IMR-90 (cell line): ENCODE data around the gene PTH2. TPM values are rescaled to one million over a fixed set of nuclear protein-coding genes. Genes with fewer than 3 reads are reported as not detected.

Experiments used
- ATAC-seq: fragments of 200-7000 bp; cut with Tn5 transposase; 2 replicates; pipeline ENCODE4 v1.9.1; 2020; ENCODE audit warnings: low read depth, mild to moderate bottlenecking, moderate library complexity
- BruUV-seq: library from RNA; stranded (reverse); fragments of 400-500 nt; replicated peaks from 2 replicates; lab custom pipeline; 2021; lab: Mats Ljungman, UMichigan
- CTCF ChIA-PET: fragments of 300-600 bp; formaldehyde crosslinking; extraction: SDS; loops from one replicate; lab custom pipeline; 2021; ENCODE audit warnings: antibody characterized with exemption; lab: Yijun Ruan, JAX
- POLR2A ChIA-PET: fragments of 300-600 bp; sonication (Branson Sonifier 250); formaldehyde crosslinking; loops from one replicate; lab custom pipeline; 2022; ENCODE audit warnings: antibody characterized with exemption; ENCODE audit not compliant: unreplicated experiment; lab: Charles Lee
- DNase-seq: peaks from one replicate; pipeline ENCODE4 v3.0.0; 2013
- H2AFZ ChIP-seq: replicated peaks from 2 replicates; pipeline ENCODE3; 2013; ENCODE audit warnings: low read length, mild to moderate bottlenecking; ENCODE audit not compliant: poor library complexity
- H2AK5ac ChIP-seq: 2 replicates; pipeline ENCODE4 v1.6.1; 2013; ENCODE audit warnings: low read depth, low read length, inconsistent platforms
- H2AK9ac ChIP-seq: replicated peaks from 2 replicates; pipeline ENCODE3; 2013; ENCODE audit warnings: mild to moderate bottlenecking, low read depth, low read length, moderate library complexity; ENCODE audit not compliant: poor library complexity
- H2BK120ac ChIP-seq: 2 replicates; pipeline ENCODE4 v1.6.1; 2013; ENCODE audit warnings: low read depth, low read length, inconsistent platforms
- H2BK15ac ChIP-seq: 3 replicates; pipeline ENCODE4 v1.6.1; 2013; ENCODE audit warnings: low read depth, low read length, inconsistent platforms
- H2BK20ac ChIP-seq: 2 replicates; pipeline ENCODE4 v1.6.1; 2013; ENCODE audit warnings: low read depth, mild to moderate bottlenecking, inconsistent platforms, low read length, moderate library complexity
- H2BK5ac ChIP-seq: 2 replicates; pipeline ENCODE4 v1.6.1; 2013; ENCODE audit warnings: mild to moderate bottlenecking, low read depth, low read length, inconsistent platforms; ENCODE audit not compliant: poor library complexity, severe bottlenecking
- H3K14ac ChIP-seq: replicated peaks from 2 replicates; pipeline ENCODE4 v1.6.1; 2013; ENCODE audit warnings: low read depth, low read length, inconsistent platforms
- H3K18ac ChIP-seq: 2 replicates; pipeline ENCODE4 v1.6.1; 2013; ENCODE audit warnings: low read depth, low read length, control low read depth
- H3K23ac ChIP-seq: 2 replicates; pipeline ENCODE4 v1.6.1; 2013; ENCODE audit warnings: low read depth, low read length, inconsistent platforms
- H3K27ac ChIP-seq: 2 replicates; pipeline ENCODE4 v1.5.1; 2013; ENCODE audit warnings: mild to moderate bottlenecking, control low read depth, low read length; ENCODE audit not compliant: insufficient read depth
- H3K27me3 ChIP-seq: 2 replicates; pipeline ENCODE4 v1.6.1; 2013; ENCODE audit warnings: low read length; ENCODE audit not compliant: control insufficient read depth, insufficient read depth
- H3K36me3 ChIP-seq: 2 replicates; pipeline ENCODE4 v1.6.1; 2013; ENCODE audit warnings: low read length, mixed read lengths; ENCODE audit not compliant: control insufficient read depth, insufficient read depth
- H3K4ac ChIP-seq: 2 replicates; pipeline ENCODE4 v1.6.1; 2013; ENCODE audit warnings: low read depth, low read length, inconsistent platforms
- H3K4me1 ChIP-seq: 2 replicates; pipeline ENCODE4 v1.6.1; 2013; ENCODE audit warnings: low read length, mixed read lengths; ENCODE audit not compliant: control insufficient read depth, insufficient read depth
- H3K4me2 ChIP-seq: 2 replicates; pipeline ENCODE4 v1.6.1; 2013; ENCODE audit warnings: low read depth, mild to moderate bottlenecking, control low read depth, low read length, moderate library complexity
- H3K4me3 ChIP-seq: 2 replicates; pipeline ENCODE4 v1.5.1; 2013; ENCODE audit warnings: low read depth, mild to moderate bottlenecking, control low read depth, low read length, moderate library complexity; ENCODE audit not compliant: insufficient read depth
- H3K56ac ChIP-seq: 2 replicates; pipeline ENCODE4 v1.6.1; 2013; ENCODE audit warnings: low read length, inconsistent platforms; ENCODE audit not compliant: insufficient read depth; ENCODE audit errors: extremely low read depth
- H3K79me1 ChIP-seq, 2 experiments: 2 replicates each; pipeline ENCODE4 v1.6.1; 2013; ENCODE audit warnings: low read length in 2 of 2, inconsistent platforms in 1 of 2, low read depth in 1 of 2
- H3K9ac ChIP-seq: 2 replicates; pipeline ENCODE4 v1.6.1; 2013; ENCODE audit warnings: low read depth, low read length, control low read depth
- H3K9me1 ChIP-seq: 2 replicates; pipeline ENCODE4 v1.6.1; 2013; ENCODE audit warnings: low read length, inconsistent platforms; ENCODE audit not compliant: insufficient read depth
- H3K9me3 ChIP-seq: 2 replicates; pipeline ENCODE4 v1.6.1; 2013; ENCODE audit warnings: low read length; ENCODE audit not compliant: control insufficient read depth, insufficient read depth
- H4K20me1 ChIP-seq: 2 replicates; pipeline ENCODE4 v1.6.1; 2013; ENCODE audit warnings: low read length, inconsistent platforms; ENCODE audit not compliant: insufficient read depth
- H4K5ac ChIP-seq: 2 replicates; pipeline ENCODE4 v1.6.1; 2013; ENCODE audit warnings: mild to moderate bottlenecking, low read depth, low read length, control low read depth
- H4K8ac ChIP-seq, 2 experiments: 2 replicates each; pipeline ENCODE4 v1.6.1; 2013; ENCODE audit warnings: low read depth in 2 of 2, low read length in 2 of 2, control low read depth in 1 of 2, inconsistent platforms in 1 of 2
- H4K91ac ChIP-seq: 2 replicates; pipeline ENCODE4 v1.6.1; 2013; ENCODE audit warnings: low read depth, low read length, inconsistent platforms; ENCODE audit not compliant: insufficient read depth
- BHLHE40 ChIP-seq: fragments of 150-350 bp; IDR thresholded peaks from 2 replicates; pipeline ENCODE4 v1.6.1; 2016; ENCODE audit warnings: mild to moderate bottlenecking, low read depth, low read length
- FOS ChIP-seq: fragments of 150-350 bp; IDR thresholded peaks from 2 replicates; pipeline ENCODE4 v1.6.1; 2016; ENCODE audit warnings: low read depth, low read length
- MXI1 ChIP-seq: IDR thresholded peaks from 2 replicates; pipeline ENCODE4 v1.6.1; 2012; ENCODE audit warnings: low read depth, mild to moderate bottlenecking, low read length, moderate library complexity, borderline replicate concordance
- NFE2L2 ChIP-seq: fragments of 150-350 bp; IDR thresholded peaks from 2 replicates; pipeline ENCODE4 v1.6.1; 2016; ENCODE audit warnings: low read depth, mild to moderate bottlenecking, low read length
- POLR2A ChIP-seq: IDR thresholded peaks from 2 replicates; pipeline ENCODE4 v1.6.1; 2012; ENCODE audit warnings: mild to moderate bottlenecking, low read depth, low read length
- RAD21 ChIP-seq: IDR thresholded peaks from 2 replicates; pipeline ENCODE4 v1.6.1; 2012; ENCODE audit warnings: low read length, improper control_type of control experiment
- RCOR1 ChIP-seq: IDR thresholded peaks from 2 replicates; pipeline ENCODE4 v1.6.1; 2012; ENCODE audit warnings: mild to moderate bottlenecking, low read length, improper control_type of control experiment; ENCODE audit not compliant: insufficient replicate concordance
- WGBS, 2 experiments: methylation state at CpG; one replicate each; pipeline versions ENCODE4 v1.1.5 to v1.1.7; 2013; ENCODE audit warnings: missing lambda C conversion rate in 2 of 2; ENCODE audit not compliant: insufficient read length in 1 of 2; ENCODE audit errors: extremely low coverage in 2 of 2; 5-methylcytosine and 5-hydroxymethylcytosine counted together
- dilution Hi-C: fragments of 300-500 bp; cut with HindIII; formaldehyde crosslinking; loops from one replicate; pipeline ENCODE4 v1.14.3; 2018; ENCODE audit warnings: low sequenced_read_pairs; ENCODE audit not compliant: unreplicated experiment
- in situ Hi-C: fragments of 300-500 bp; cut with MboI; formaldehyde crosslinking; loops from 3 replicates; pipeline ENCODE4 v1.14.3; 2019; ENCODE audit warnings: low sequenced_read_pairs, inconsistent platforms, mixed read lengths
- intact Hi-C: fragments of 100-400 bp; cut with micrococcal nuclease; formaldehyde crosslinking; loops from 2 replicates; pipeline ENCODE4 v1.10.0; 2022
- polyA plus RNA-seq, 3 experiments: library from polyadenylated mRNA; depleted of rRNA; stranded (reverse); fragments of >200 nt; gene quantifications; 2 replicates each; pipeline ENCODE4 v1.2.3, GENCODE V29; 2012; ENCODE audit warnings: low replicate concordance in 1 of 3
- total RNA-seq: library from RNA; depleted of rRNA; stranded (reverse); fragments of >200 nt; gene quantifications from 2 replicates; pipeline ENCODE4 v1.2.3, GENCODE V29; 2012
- TF ChIP-seq, protein P1 (sequence below): fragments of 150-350 bp; IDR thresholded peaks from 2 replicates; pipeline ENCODE4 v1.6.1; 2016; ENCODE audit warnings: low read depth, mild to moderate bottlenecking, low read length, moderate library complexity, borderline replicate concordance
- TF ChIP-seq, protein P2 (sequence below): fragments of 150-350 bp; IDR thresholded peaks from 2 replicates; pipeline ENCODE4 v1.6.1; 2017; ENCODE audit warnings: mild to moderate bottlenecking, antibody characterized with exemption, low read length, low read depth
- TF ChIP-seq, protein P3 (sequence below): conservative IDR thresholded peaks from 2 replicates; pipeline ENCODE4 v1.5.1; 2012; ENCODE audit warnings: mild to moderate bottlenecking, low read depth, low read length, improper control_type of control experiment

PTH2 gene
- total and polyA plus RNA-seq, 2 of the 4 experiments (the other 2 are of a cell fraction): not detected

GRCh38 chr19:49443366-49444099 is 20.3 kb upstream of the PTH2 start (continued):
- TF ChIP-seq MXI1 (peak; percentile 72; the same call in 1 of the 2 replicates), BHLHE40 (no peak)

- in situ Hi-C loops (loop anchor here (10.0 kb wide), 1 partner anchor 48 kb away; no protein-coding TSS in a partner anchor), intact Hi-C loops (loop anchor here (1.0 kb wide), 4 partner anchors 51 to 217 kb away; partner anchors contain the start of gene DKKL1), dilution Hi-C loops (no loop called here)
- no peaks in the 10 kb centered on the region for H3K9me3 ChIP-seq
- peak overlapping the region; percentile 82 for H3K4me2 ChIP-seq
- 0 out of 2 replicates have a peak overlapping the region, but pooled peaks have one; percentile 10 for H3K56ac ChIP-seq
- no peak overlapping the region for H3K18ac ChIP-seq
- no peak overlapping the region; the same call in 1 of the 2 replicates for H3K27ac ChIP-seq
- peaks cover 3% of the 10 kb centered on the region; the same call in 1 of the 2 replicates for H4K20me1 ChIP-seq
- H3K23ac ChIP-seq: no peak overlapping the region; the same call in 1 of the 2 replicates
- peaks cover 0 to under 1% of the 10 kb centered on the region in 2 experiments; a peak in 2 of 4 replicates for H3K79me1 ChIP-seq
- H3K14ac ChIP-seq: no peak overlapping the region
- ATAC-seq: peak; percentile 79
- peak overlapping the region; percentile 85 for H2AK9ac ChIP-seq
- peaks cover 3% of the 10 kb centered on the region; the same call in 1 of the 2 replicates for H3K9me1 ChIP-seq
- peaks cover 44% of the 10 kb centered on the region for H3K27me3 ChIP-seq
- H3K36me3 ChIP-seq: peaks cover 4% of the 10 kb centered on the region; the same call in 1 of the 2 replicates
- peak; percentile 73 for DNase-seq
- no peak overlapping the region for H4K5ac ChIP-seq
- H4K91ac ChIP-seq: no peak overlapping the region; the same call in 1 of the 2 replicates
- 0% methylated on average over 5 of the region's 43 CpGs; no CpG with 5 or more reads in 1 of the 2 experiments for WGBS, 2 experiments
- H2BK15ac ChIP-seq: no peak overlapping the region
- peak overlapping the region; percentile 45 for H3K9ac ChIP-seq
- CTCF ChIA-PET: interaction anchor here (0.6 kb wide), 1 partner anchor 178 kb away, joined by 3 read pairs; no protein-coding TSS in a partner anchor
- H2AFZ ChIP-seq: peak overlapping the region; percentile 100
- H2BK120ac ChIP-seq: no peak overlapping the region
- H2BK5ac ChIP-seq: no peak overlapping the region
- H3K4me3 ChIP-seq: peak overlapping the region; percentile 53
- POLR2A ChIA-PET: no interaction called here
- no TSS peak for BruUV-seq
- H3K4me1 ChIP-seq: no peaks in the 10 kb centered on the region
- H4K8ac ChIP-seq: peak overlapping the region in 1 of 2 experiments; percentile 54; a peak in 1 of 4 replicates
- no peak overlapping the region for H2AK5ac ChIP-seq
- H3K4ac ChIP-seq: no peak overlapping the region
- H2BK20ac ChIP-seq: no peak overlapping the region
- TF ChIP-seq, protein P1, sequence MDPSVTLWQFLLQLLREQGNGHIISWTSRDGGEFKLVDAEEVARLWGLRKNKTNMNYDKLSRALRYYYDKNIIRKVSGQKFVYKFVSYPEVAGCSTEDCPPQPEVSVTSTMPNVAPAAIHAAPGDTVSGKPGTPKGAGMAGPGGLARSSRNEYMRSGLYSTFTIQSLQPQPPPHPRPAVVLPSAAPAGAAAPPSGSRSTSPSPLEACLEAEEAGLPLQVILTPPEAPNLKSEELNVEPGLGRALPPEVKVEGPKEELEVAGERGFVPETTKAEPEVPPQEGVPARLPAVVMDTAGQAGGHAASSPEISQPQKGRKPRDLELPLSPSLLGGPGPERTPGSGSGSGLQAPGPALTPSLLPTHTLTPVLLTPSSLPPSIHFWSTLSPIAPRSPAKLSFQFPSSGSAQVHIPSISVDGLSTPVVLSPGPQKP: no peak
- TF ChIP-seq, protein P2, sequence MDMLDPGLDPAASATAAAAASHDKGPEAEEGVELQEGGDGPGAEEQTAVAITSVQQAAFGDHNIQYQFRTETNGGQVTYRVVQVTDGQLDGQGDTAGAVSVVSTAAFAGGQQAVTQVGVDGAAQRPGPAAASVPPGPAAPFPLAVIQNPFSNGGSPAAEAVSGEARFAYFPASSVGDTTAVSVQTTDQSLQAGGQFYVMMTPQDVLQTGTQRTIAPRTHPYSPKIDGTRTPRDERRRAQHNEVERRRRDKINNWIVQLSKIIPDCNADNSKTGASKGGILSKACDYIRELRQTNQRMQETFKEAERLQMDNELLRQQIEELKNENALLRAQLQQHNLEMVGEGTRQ: no peak
- TF ChIP-seq RCOR1 (no peak), POLR2A (no peak), FOS (no peak), RAD21 (no peak), MXI1 (no peak), NFE2L2 (no peak), BHLHE40 (no peak)
- TF ChIP-seq, protein P3, sequence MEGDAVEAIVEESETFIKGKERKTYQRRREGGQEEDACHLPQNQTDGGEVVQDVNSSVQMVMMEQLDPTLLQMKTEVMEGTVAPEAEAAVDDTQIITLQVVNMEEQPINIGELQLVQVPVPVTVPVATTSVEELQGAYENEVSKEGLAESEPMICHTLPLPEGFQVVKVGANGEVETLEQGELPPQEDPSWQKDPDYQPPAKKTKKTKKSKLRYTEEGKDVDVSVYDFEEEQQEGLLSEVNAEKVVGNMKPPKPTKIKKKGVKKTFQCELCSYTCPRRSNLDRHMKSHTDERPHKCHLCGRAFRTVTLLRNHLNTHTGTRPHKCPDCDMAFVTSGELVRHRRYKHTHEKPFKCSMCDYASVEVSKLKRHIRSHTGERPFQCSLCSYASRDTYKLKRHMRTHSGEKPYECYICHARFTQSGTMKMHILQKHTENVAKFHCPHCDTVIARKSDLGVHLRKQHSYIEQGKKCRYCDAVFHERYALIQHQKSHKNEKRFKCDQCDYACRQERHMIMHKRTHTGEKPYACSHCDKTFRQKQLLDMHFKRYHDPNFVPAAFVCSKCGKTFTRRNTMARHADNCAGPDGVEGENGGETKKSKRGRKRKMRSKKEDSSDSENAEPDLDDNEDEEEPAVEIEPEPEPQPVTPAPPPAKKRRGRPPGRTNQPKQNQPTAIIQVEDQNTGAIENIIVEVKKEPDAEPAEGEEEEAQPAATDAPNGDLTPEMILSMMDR: no peak
These were observed 19.6 kb upstream of the PTH2 start for GRCh38 chr19:49442771-49443365.
